SU-DHL-6 (cell line): Measurements from ENCODE around the gene DYDC2.

Experiments used
- CTCF ChIP-seq: fragments of 200-600 bp; sonication (generic); IDR thresholded peaks from one replicate; pipeline ENCODE4 v1.5.1; 2017; ENCODE audit warnings: antibody characterized with exemption, mild to moderate bottlenecking, low read length, moderate library complexity; ENCODE audit not compliant: insufficient read depth, poor library complexity, severe bottlenecking
- EZH2phosphoT487 ChIP-seq: fragments of 200-600 bp; sonication (generic), shearing (Covaris generic); conservative IDR thresholded peaks from 2 replicates; pipeline ENCODE4 v1.6.1; 2018; ENCODE audit warnings: mild to moderate bottlenecking, antibody characterized with exemption, low read length, moderate library complexity, mixed read lengths

- TF ChIP-seq CTCF (no peak), EZH2phosphoT487 (no peak)
These were observed 43.1 kb upstream of the DYDC2 start for GRCh38 chr10:80313523-80313922.
